Stimulated activated CD8-positive, alpha-beta memory T cell treated with anti-CD3 and anti-CD28 coated beads, Interleukin-15, amount 100 ng/mL, for 1 hour (primary cell): ENCODE measurements around the gene ITCH.

Source experiments
- DNase-seq: peaks from one replicate; pipeline ENCODE4 v3.0.0-alpha.2; 2020; ENCODE audit warnings: low read depth

The ITCH gene

DNA sequence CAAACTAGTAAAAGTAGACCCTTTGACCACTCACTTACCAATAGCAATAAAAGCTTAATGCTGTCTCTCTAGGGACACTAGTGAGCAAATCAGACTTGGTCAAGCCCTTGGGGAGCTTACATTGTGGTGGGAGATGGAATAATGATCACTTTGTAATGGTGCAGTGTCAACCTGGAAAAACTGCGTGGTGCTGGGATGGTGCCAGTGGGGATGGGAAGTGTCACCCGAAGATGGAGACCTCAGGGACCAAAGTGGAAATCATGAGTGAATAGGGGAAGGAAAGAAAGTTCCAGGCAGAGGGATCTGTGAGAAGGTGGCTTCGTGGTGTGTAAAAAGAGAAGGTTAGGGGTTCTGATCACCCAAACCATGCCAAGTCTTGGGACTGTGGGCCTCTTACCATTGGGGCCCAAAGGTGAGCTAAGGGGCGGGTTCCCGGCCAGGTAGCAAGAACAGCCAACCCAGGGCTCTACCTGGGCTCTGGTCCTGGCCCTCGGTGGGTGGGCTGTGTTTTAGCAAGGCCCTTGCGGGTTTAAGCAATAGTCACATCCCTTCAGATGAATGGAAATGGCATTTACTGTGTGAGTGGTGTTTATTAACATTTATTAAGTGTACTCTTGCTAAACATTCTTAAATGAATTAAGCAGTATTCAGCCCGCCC lies 168.7 kb downstream of the ITCH start:
- no peak for DNase-seq

DNA sequence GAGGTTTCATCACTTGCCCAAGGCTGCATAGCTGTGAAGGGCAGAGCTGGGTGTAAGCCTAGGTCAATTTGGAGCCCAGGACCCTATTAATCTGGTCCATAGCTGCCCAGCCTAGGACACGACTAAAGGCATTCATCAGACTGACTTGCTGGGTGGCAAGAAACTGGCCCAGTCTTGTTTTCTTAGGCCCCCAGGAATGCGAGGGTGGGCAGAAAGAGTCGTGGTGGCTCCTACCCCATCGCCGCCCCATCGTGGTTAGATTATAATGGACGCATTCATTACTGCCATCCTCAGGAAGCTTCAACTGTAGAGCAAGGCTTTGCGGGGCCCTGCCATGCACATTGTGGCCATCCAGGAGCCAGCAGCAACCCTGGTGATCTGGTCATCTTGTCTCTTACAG lies 169.2 kb downstream of the ITCH start:
- DNase-seq: no peak

DNA sequence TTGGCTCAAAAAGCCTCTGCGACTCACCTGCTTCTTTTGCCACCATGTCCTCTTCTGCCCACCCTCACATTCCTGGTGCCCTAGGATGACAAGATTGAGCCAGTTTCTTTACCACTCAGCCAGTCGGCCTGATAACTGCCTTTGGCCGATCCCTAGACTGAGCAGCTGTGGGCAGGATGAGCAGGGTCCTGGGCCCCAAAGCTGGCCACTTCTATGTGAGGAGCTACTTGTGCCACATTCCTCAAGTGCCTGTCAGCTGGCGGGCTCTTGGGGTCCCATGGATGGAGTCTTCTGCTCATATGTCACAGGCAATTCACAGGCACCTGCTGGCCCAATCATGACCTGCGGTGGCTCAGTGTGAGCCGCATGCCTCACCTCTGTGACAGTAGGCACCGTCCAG lies 169.7 kb downstream of the ITCH start:
- no peak for DNase-seq

DNA sequence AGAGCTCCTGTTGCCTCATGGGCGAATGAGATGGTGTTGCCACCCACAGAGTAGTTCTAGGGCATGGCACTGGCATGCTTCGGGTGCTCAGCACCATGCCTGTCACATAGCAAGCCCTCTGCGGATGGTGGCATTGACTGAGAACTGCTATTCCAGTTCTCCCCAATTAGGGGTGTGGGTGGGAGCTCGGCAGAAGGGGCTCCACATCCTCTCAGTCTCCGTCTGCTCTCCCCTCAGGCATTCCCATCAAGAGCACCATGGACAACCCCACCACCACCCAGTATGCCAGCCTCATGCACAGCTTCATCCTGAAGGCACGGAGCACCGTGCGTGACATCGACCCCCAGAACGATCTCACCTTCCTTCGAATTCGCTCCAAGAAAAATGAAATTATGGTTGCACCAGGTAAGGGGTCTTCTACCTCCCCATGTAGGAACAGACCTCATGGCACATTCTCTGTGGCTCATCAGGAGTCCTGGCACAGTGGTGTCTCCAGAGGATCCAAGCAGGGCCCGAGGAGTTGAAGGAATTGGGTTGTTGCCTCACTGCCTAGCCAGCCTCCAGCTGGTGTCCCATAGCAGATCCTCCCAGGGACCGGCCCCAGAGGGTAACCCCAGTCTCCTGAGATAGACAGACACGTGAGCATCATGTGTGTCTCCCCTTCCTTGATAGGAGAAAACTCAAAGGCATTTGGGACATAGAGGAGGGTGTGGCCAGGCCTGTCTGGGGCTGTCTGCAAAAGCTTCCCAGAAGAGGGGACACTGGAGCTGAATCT lies 171.5 kb downstream of the ITCH start:
- DNase-seq: no peak

DNA sequence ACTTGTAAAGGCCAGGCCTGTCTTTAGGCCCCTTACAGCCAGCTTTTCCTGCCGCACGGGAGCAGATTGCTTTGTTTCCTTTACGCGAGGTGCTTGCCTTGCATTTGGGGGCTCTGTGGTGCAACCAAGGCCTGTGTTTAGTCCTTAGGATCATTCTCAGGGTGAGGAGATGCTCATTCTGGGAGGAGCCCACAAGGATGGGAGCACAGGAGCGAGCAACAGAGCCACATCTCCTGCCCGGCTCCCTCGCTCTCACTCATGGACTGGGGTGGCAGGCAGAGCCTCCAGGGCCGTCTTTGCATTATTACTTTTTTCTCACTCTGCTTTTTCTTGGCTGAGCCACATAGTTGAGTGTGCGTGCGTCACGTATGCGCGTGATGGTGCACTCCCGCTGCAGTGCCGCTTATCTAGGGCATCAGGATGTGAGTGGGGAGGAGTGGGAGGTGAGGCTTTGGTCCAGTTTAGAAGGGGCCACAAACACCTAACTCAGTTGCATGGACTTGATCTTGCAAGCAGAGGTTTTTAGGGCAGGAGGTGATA lies 172.3 kb downstream of the ITCH start:
- no peak for DNase-seq

DNA sequence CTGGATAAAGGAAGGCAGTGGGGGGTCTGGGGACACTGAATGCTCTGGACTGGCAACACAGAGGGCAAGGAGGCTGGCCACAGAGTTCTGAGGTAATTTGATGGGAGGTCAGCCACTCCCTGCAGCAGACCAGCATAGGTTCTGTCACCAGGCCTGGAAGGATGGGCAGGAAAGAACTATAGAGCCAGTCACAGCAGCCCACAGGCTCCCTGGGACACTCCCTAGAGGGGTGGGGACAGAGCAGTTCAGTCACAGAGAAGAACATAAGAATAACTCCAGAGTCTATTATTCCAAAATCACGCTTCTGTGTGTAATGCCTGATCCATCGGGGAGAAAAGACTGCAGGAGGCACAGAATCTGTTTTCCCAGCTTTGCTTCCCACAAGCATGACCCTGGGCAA lies 172.8 kb downstream of the ITCH start:
- DNase-seq: no peak

DNA sequence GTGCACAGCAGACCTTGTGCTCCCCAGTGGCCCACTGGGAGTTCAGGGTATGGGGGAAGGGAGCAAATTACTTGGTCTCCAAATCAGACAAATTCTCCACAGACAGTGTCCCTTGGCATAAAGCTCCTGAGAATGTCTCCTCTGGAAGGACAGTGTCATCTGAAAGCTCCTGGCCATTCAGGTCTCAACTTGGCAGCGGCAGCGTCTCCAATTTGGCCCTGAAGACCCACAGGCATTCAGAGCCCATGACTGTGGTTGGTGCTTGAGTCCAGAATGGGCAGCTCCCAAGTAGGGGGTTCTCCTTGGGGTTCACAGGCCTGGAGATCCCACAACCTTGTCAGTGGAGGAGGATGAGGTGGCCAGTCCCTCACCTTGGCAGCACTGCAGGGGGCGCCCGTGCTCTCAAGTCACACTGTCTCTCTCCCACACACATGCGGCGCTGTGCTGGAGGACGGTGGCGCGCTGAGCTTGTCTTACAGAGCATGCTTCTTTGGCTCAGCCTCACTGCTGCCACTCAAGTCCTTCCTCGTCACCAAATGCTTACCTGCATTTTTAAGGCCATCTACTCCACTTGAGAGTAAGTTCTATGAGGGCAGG lies 173.8 kb downstream of the ITCH start:
- DNase-seq: no peak

DNA sequence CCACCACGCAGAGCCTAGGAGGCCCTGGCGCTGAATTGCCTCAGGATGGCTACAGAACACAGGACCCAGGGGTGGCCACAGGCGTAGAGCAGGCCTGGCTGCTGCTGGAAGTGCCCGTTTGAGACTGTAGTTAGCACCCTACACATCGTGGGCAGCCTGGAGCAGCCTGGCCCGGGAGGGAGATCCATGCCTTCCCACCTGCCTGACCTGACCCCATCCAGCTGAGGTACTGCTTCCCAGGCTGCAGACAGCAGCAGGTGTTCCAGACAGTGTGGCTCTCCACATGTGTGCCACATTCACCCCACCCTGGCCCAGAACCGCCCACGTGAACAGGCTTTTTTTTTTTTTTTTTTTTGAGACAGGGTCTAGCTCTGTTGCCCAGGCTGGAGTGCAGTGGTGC lies 174.6 kb downstream of the ITCH start:
- no peak for DNase-seq

DNA sequence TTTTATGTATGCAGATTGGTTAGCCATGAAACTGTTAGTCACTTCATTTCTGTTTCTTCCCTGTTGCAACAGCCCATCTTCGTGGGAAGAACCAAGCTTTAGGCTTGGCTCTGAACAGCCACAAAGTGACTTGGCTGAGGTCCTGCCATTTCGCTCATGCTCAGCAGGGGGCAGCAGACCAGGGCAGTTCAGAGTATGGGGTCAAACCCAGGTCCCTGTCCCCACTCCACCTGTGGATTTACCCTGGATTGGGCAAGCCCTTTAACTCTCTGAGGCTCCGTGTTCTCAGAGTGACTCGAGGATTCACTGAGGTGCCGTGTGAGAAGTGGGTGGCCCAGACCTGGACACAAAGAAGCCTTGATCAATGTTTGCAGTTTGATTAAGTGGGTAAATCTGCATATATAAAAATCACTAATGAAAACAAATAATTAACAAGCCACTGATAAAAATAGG lies 175.6 kb downstream of the ITCH start:
- no peak for DNase-seq

DNA sequence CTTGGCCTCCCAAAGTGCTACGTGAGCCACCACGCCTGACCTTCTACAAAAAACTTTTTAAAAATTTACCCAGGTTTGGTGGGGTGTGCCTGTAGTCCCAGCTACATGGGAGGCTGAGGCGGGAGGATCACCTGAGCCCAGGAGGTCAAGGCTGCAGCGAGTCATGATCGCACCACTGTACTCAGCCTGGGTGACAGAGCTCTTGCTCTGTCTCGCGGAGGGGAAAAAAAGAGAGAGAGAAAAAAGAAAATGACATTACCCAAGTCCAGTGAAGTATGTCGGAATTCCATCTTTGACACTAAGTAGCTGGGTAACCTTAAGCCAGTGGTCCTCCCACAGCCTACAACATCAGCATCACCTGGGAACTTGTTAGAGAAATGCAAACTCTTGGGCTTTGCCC lies 176.7 kb downstream of the ITCH start:
- no peak for DNase-seq

DNA sequence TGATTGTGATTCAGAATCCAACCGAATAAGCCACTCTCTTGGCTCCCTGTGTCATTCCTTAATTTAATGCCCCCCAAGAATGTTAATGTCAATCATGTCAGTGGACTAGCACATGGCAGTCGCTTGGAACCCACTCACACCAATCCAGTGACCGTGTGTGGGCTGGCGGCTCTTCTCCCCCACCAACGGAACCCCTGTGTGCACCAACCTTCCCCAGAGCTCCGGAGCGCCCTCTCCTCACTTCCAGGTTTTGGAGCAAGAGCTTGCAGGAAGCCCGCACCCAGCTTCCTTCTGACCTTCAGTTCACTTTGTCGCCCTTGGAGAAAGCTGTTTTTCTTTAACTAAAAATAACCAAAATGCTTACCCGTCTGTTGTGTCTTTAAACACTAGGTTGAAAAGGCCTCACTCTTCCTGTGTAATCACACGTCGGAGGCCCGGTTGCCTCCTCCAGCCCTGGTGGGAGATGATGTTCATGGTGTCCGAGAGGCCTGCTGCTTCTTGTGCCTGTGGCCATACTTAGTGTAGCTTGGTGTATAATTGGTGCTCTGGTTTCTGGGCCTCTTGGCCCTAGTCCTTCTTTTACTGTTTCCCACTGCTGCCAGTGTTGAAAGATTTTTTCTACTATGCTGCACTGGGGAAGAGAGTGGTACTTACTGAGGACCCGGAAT lies 177.7 kb downstream of the ITCH start:
- DNase-seq: no peak

DNA sequence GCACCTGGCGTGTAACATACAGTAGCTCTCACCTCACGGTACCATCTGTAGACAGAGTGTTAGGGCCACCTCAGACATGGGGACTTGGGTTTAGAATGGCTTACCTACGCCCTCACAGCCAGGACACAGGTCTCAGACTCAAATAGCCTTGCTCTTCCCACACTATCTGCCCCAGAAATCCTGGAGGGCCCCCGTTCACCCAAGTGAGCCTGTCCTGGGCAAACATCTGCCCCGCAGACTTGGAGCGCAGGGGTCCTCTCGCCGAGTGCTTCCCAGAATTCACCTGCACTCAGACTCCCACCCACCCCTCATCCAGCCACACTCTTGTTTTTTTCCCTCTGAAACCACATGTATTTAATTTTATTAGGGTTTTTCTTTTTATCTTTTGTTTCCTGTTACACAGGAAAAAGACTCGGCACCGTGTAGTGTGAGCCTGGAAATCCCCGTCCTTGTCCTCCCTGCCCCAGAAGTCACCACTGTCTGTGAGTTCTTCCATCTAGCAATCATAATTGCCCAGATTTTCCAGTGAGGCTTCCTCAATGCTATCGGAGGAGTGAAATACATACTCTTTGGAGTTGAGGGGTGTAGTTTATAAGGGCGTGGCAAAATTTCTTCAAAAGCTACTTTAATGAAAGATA lies 178.3 kb downstream of the ITCH start:
- no peak for DNase-seq

DNA sequence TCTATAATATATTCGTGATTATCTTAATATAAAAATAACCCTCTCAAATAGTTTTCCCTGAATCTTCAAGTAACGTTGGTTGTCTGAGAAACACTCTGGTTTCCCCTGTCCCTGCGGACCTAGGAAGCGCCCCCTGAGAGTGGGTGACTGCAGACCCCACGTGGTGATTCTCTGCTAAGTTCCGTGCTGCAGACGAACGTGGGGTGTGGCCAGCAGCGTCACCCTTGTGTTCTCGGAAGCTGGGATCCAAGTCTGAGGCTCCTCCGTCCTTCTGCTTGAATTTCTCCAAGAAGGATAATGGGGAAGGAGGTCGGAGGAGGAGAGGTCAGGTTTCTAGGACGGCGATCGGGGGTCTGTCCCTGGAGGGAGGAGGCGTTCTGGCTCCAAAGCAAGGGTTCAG lies 178.8 kb downstream of the ITCH start:
- DNase-seq: no peak

DNA sequence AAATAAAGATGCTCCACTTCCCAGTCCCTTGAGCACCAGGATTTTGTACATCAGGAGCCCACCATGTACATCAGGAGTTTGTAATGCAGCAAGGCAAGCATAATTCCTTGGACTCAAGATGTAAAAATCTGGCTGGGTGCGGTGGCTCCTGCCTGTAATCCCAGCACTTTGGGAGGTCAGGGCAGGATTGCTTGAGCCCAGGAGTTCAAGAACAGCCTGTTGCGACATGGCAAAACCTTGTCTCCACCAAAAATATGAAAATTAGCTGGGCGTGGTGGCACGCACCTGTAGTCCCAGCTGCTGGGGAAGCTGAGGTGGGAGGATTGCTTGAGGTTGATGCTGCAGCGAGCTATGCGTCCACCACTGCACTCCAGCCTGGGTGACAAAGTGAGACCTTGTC lies 179.4 kb downstream of the ITCH start:
- DNase-seq: no peak

DNA sequence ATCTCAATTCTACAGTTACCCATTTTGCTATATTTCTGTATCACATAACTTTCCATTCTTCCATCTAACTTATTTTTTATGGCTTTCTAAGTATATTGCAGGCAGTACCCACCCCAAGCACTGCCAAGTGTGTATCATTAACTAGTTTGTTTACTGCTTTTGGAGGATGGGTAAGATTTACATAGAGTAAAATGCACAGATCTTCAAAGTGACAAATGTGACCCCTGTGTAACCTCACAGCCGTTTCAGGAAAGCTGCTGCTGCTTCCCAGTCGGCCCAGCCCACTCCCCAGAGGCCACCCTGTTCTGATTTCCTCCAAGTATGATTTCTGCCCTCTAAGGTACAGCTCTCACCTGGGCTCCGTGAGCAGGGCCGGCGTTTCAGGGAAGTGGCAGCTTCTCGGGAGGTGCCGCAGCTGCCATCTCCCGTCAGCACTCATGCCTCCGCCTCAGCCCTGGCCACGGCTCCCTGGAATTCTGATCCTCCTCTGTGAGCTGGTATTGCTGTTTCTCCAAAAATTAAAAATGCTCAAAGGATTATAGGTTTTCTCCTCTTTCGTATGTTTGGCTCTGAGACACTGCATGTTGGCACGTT lies 180.5 kb downstream of the ITCH start:
- DNase-seq: no peak

DNA sequence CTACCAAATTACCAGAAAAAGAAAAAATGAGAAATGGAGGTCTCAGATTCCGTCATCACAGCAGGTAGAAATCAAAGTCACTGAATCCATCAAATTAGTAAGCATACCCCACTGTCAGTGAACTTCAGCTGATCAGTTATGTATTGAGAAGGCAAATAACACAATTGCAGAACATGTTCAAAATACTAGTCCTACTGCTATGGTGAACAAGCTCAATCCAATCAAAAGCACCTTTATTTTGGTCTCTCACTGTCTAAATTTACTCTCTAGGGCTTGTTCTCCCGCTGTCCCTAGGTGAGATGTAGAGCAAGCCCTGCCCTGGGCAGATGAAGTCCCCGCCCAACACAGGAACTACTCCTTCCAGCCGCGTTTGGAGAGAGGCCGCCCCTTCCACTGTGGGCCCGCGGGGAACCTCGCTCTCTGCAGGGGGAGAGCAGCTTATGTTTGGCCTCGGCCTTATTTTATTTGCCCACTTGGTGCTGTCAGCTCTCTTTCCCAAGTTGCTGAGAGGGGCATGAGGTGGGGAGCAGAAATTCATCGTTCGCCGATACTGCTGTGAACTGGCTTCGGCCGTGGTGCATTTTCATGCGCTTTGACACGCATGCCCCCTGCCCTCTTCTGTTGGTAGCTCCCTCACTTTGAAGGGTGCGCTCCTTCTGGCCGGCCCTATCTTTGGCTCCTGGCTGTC lies 181.2 kb downstream of the ITCH start:
- DNase-seq: no peak

DNA sequence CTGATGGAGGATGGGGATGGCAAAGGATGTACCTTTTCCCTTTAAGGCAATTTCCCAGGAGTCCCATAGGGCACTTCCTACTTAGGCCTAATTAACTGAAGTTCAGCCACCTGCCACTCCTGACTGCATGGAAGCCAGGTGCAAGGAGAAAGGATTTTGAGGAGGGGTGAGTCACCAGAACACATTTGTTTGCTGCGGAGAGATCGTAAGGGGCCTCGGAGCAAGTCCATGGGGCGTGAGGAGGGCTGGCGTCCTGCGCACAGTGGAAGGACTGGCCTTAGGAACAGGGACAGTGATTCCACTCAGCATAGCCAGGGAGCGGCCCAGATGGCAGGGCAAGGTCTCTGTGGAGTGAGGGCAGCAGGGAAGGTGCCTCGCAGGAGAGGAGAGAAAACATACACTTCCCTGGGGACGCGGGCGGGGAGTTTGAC lies 183.7 kb downstream of the ITCH start:
- no peak for DNase-seq

DNA sequence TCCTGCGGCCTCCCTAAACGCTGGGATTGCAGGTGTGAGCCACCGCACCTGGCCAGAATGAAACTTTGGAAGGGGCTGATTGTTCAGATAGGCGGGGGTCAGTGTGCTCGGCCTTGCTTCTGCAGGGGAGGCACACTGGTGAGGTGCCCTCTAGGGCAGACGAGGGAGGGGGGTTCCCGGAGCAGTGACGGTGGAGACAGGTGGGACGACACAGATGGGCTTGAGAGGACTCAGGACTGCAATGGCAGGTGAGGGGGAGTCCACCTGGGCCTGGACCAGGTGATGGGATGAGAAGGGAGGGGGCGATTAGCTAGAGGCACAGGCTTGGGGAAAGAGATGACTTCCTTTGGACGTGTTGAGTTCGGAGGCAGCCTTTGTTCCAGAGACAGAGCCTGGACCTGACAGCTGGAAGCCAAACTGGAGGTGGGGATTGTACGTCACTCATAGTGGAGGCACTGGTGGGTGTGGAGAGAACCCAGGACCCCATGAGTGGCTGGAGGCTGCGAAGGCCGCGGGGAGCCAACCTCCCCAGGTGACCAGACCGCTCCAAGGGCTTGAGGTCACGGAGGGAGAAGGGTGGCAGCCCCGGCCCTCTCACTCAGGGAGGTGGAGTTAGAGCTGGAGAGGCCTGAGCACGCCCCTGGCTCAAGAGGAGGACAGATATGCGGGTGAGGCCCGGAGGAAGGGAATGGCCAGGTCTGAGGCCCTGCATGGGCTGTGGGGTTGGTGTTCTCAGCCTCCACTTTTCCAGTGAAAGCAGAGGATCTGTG lies 185.0 kb downstream of the ITCH start:
- DNase-seq: no peak

DNA sequence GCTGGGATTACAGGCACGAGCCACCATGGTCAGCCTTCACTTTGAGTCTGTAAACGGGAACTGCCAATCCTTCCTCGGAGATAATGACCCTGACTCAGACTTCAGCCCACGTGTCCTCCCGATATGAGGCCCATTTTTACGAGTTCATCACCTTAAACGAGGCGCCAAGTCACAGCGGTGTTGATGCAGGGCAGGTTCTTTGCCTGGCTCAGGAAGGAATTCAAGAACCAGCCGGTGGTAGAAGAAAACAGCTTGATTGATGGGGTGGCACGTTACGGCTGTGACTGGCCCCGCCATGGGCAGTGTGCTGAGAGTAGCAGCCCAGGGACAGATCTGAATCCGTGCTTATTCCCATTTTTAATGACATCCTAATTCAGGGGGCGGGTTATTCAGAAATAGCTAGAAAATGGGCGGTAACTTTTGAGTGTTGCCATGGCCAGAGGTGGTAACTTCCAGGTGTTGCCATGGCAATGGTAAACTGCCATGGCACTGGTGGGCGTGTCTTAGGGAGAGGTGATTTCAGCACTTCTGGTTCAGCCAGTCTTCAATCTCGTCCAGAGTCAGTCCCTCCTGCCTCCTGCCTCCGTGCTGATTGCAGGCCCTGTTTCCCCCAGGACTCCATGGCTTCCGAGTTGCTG lies 186.3 kb downstream of the ITCH start:
- no peak for DNase-seq

DNA sequence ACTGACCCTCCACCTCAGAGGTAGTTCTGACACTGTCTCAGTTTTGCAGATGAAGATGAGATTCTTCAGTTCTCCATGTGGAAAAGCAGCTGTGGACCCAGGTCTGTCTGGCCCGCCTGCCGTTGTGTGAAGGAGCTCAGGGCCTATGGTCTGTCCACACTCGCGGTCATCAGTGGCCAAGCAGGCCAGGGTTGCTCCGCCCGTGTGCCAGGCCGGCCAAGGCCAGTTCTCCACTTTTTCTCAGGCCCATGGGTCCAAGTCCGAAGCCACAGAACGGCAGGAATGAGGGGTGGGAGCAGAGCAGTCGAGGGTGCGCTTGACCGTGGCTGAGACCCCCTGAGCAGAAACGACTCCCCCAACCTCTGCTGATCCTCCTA lies 186.8 kb downstream of the ITCH start:
- no peak for DNase-seq
